WTC11 (cell line): ENCODE measurements around the gene CGA.

Experiments
- CTCF ChIP-seq: fragments of 200-600 bp; IDR thresholded peaks from 2 replicates; pipeline ENCODE4 v1.8.0; 2022; ENCODE audit warnings: antibody characterized with exemption
- ESRRA ChIP-seq: sonication (generic); formaldehyde crosslinking; IDR thresholded peaks from 2 replicates; pipeline ENCODE4 v1.8.1; 2022; ENCODE audit warnings: mild to moderate bottlenecking, missing genetic modification reagents, borderline replicate concordance
- ETV6 ChIP-seq: sonication (generic); formaldehyde crosslinking; IDR thresholded peaks from 2 replicates; pipeline ENCODE4 v1.8.1; 2022; ENCODE audit warnings: mild to moderate bottlenecking, missing genetic modification reagents
- IRF2 ChIP-seq: sonication (generic); formaldehyde crosslinking; IDR thresholded peaks from 2 replicates; pipeline ENCODE4 v1.8.0; 2022; ENCODE audit warnings: low read depth, missing genetic modification reagents, borderline replicate concordance
- NFE2L1 ChIP-seq: sonication (generic); formaldehyde crosslinking; IDR thresholded peaks from 2 replicates; pipeline ENCODE4 v1.8.1; 2023; ENCODE audit warnings: missing genetic modification reagents
- ZNF232 ChIP-seq: sonication (generic); formaldehyde crosslinking; IDR thresholded peaks from 2 replicates; pipeline ENCODE4 v1.8.0; 2022; ENCODE audit warnings: mild to moderate bottlenecking, missing genetic modification reagents
- ZNF281 ChIP-seq: sonication (generic); formaldehyde crosslinking; IDR thresholded peaks from 2 replicates; pipeline ENCODE4 v1.8.0; 2023; ENCODE audit warnings: mild to moderate bottlenecking, missing genetic modification reagents
- TF ChIP-seq, protein P1 (sequence below): fragments of 250-450 bp; sonication (Bioruptor Pico); IDR thresholded peaks from 2 replicates; pipeline ENCODE4 v1.9.0; 2021; ENCODE audit warnings: mild to moderate bottlenecking
- TF ChIP-seq, protein P2 (sequence below): sonication (generic); formaldehyde crosslinking; IDR thresholded peaks from 2 replicates; pipeline ENCODE4 v1.8.0; 2023; ENCODE audit warnings: missing genetic modification reagents

DNA sequence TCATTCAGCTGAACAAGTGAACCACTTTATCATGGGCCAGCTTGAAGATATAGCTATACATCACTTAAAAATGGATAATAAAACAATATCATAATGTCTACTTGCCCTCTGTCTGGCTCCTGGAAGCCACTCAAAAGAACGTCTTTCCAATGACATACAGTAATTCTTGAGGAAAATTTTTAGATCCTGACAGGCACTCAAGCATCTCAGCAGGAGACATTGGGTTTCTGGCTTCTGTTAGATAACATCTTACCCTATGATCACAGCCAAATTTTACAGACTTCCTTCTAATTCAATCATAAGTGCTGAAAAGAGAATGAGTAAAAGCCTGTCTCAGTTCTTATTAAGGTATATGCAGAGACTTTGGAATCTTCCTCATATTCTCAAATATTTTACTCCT is 330 bp downstream of the CGA start:
- no peak for TF ChIP-seq CTCF
- TF ChIP-seq ETV6 (CRISPR knock-in tag) = no peak
- no peak for TF ChIP-seq ZNF281 (CRISPR knock-in tag)
- TF ChIP-seq, protein P1, sequence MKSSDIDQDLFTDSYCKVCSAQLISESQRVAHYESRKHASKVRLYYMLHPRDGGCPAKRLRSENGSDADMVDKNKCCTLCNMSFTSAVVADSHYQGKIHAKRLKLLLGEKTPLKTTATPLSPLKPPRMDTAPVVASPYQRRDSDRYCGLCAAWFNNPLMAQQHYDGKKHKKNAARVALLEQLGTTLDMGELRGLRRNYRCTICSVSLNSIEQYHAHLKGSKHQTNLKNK = no peak
- no peak for TF ChIP-seq IRF2 (CRISPR knock-in tag)
- TF ChIP-seq NFE2L1 (CRISPR knock-in tag) = no peak
- no peak for TF ChIP-seq ZNF232 (CRISPR knock-in tag)
- TF ChIP-seq ESRRA (CRISPR knock-in tag) = no peak
- TF ChIP-seq, protein P2, sequence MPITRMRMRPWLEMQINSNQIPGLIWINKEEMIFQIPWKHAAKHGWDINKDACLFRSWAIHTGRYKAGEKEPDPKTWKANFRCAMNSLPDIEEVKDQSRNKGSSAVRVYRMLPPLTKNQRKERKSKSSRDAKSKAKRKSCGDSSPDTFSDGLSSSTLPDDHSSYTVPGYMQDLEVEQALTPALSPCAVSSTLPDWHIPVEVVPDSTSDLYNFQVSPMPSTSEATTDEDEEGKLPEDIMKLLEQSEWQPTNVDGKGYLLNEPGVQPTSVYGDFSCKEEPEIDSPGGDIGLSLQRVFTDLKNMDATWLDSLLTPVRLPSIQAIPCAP (CRISPR knock-in tag) = no peak
